NCI-H510A treated with DMSO at 0.1 percent for 48 hours (cell line): Measurements from ENCODE around the gene SRSF7.
"Not testable (repeated sequence)": the region's sequence is repeated elsewhere in the genome, so short reads cannot be mapped to it uniquely, and the experiment has no call there.

ENCODE experiments used
- DNase-seq: peaks from one replicate; lab custom pipeline; 2025; lab: John Stamatoyannopoulos, UW

Gene SRSF7

GRCh38 chr2:38750891-38751595, at the start of gene SRSF7:
Gene SRSF7, minus strand, starts transcription at chr2:38751361. Its CDS starts 105 bp downstream, at chr2:38751256.
- peak; percentile 98 for DNase-seq

GRCh38 chr2:38797953-38798352, 46.8 kb upstream of the SRSF7 start:
- DNase-seq = no peak

DNA sequence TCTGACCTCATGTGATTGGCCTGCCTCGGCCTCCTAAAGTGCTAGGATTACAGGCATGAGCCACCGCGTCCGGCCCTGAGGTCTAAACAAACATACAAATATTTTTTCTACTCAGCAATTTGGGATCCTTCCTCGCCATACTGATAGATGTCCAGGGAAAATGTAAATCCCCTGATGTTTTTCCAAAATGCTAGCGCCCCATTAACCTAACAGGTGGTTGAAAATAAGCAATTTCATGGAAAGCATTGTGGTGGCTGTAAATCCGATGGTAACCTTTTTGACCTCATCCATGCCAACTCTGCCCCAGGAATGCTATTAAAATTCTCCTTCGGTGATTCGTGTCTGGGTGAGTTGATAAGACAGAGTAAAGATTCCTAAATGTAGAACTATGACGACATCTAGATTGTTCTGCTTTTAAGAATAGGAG, 46.1 kb upstream of the SRSF7 start:
- DNase-seq = no peak

DNA sequence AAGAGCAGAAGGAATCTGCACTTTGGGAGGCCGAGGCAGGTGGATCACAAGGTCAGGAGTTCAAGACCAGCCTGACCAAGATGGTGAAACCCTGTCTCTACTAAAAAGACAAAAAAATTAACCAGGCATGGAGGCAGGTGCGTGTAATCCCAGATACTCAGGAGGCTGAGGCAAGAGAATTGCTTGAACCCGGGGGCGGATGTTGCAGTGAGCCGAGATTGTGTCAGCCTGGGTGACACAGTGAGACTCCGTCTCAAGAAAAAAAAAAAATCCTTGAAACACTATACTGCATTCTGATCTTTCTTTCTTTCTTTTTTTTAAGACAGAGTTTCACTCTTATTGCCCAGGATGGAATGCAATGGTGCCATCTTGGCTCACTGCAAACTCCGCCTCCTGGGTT, 43.9 kb upstream of the SRSF7 start:
- not testable (repeated sequence) for DNase-seq

DNA sequence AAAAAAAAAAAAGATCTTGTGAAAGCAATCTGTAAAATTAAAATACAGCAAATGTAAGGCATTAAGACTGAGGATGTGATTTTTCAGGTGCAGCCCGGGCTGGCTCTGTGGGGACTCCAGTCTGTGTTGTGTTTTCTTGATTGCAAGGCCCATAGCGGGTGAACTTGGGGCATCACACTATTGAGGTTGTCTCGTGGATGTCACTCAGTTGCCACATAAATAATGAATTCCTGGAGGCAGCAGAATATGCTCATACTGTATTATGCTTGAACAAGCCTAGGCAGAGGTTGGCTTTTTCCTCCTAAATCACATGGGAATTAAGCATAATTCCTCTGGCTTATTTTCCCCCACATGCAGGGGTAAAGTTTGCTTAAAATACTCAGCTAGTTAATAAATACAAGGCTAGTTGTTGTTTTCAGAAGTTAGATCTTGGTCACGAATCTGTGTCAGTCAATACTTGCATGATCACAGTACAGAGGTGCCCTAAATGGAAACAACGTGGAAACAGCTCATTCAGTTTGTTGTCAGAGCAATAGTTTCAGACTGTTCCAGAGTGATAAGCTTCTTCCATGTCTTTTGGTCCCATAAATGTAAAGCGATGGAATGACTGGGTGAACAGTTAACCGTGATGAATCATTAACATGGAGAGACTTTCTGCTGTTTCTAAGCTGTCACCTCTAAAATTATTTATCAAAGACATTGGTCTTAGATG, 43.2 kb upstream of the SRSF7 start:
- no peak for DNase-seq

DNA sequence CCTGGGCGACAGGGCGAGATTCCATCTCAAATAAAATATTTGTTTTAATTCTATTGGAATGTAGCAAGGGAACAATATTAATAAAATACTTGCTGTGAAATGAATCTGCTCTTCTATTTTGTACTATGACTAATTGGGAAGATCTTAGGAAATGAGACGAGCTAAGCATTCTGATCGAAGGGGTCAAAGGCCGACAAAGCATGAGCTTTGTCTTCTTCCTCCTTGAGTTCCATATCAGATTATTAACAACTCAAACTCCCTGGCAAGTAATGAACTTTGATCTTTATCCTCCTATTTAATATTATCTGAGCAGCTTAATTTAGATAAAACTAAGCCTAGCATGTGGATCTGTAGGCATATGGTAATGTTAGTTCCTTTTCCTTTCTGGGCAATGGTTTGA, 42.4 kb upstream of the SRSF7 start:
- no peak for DNase-seq

- DNase-seq = no peak
Observed at GRCh38 chr2:38792751-38793150, 41.6 kb upstream of the SRSF7 start.

- not testable (repeated sequence) for DNase-seq
Observed at GRCh38 chr2:38792321-38792720, 41.2 kb upstream of the SRSF7 start.

GRCh38 chr2:38791744-38792143, 40.6 kb upstream of the SRSF7 start:
- DNase-seq = no peak

DNA sequence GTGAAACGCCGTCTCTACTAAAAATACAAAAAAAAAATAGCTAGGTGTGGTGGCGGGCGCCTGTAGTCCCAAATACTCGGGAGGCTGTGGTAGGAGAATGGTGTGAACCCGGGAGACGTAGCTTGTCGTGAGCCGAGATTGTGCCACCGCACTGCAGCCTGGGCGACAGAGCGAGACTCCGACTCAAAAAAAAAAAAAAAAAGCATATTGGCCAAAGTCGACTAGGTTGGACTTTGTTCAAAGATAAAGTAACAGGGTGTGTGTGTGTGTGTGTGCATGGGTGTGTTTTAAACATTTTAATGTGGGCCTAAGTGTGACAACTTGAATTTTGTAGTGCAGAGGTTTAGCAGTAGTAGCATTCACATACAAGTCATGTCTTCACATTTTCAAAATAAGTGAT, 38.5 kb upstream of the SRSF7 start:
- DNase-seq = no peak

- DNase-seq = no peak
Observed at GRCh38 chr2:38788306-38788705, 37.1 kb upstream of the SRSF7 start.

- DNase-seq = no peak
Observed at GRCh38 chr2:38783586-38783985, 32.4 kb upstream of the SRSF7 start.

- DNase-seq = no peak
Observed at GRCh38 chr2:38778687-38779082, 27.5 kb upstream of the SRSF7 start.

GRCh38 chr2:38776531-38776930, 25.4 kb upstream of the SRSF7 start:
- DNase-seq = no peak

DNA sequence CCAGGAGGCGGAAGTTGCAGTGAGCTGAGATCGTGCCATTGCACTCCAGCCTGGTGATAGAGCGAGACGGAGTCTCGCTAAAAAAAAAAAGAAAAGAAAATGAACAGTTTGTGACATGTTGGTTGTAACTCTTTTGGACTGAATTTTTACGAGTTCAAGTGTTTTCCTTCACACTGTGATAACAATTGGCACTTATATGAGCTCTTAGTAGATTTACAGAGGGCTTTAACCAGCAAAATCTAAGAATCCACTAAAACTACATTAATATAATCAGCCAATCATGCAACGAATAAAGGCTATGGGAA, 24.7 kb upstream of the SRSF7 start:
- DNase-seq = no peak

DNA sequence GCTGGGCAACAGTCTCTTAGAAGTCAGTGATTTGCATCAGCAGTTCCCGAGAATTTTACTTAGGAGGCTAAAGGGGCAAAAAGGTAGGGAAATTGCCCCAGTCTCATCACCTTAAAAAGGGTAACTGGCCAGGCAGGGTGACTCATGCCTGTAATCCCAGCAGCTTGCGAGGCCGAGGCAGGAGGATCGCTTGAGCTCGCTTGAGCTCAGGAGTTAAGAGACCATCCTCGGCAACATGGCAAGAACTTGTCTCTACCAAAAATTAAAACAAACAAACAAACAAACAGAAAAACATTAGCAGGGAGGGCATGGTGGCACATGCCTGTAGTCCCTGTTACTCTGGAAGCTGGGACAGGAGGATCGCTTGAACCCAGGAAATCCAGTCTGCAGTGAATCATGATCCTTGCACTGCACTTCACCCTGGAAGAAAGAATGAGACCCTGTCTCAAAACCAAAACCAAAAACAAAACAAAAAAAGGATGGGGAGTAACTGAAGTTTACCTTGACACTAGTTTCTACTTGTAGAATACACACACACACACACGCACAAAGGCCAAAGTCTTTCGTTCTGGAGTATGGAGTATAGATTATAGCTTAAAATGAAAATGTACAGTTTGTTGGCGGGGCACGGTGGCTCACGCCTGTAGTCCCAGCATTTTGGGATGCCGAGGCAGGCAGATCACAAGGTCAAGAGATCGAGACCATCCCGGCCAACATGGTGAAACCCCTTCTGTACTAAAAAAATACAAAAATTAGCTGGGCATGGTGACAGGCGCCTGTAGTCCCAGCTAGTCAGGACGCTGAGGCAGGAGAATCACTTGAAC, 24.1 kb upstream of the SRSF7 start:
- DNase-seq = no peak

DNA sequence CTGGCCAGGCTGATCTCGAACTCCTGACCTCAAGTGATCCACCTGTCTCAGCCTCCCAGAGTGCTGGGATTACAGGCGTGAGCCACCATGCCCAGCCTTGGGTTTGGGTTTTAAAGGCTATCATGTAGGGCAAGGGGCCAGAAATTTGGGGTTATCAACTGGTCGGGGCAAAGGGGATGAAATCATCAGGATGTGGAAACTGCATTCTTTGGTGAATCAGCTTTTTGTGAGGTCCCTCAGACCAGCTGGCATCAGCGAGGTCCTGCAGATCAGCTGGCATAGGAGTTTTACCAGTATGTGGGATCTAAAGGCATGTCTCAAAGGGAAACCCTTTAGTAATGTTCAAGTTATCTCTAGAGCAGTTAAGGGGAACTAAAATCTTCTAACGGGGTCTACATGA, 20.5 kb upstream of the SRSF7 start:
- no peak for DNase-seq

GRCh38 chr2:38765551-38765950, 14.4 kb upstream of the SRSF7 start:
- no peak for DNase-seq

GRCh38 chr2:38765149-38765548, 14.0 kb upstream of the SRSF7 start:
- no peak for DNase-seq

DNA sequence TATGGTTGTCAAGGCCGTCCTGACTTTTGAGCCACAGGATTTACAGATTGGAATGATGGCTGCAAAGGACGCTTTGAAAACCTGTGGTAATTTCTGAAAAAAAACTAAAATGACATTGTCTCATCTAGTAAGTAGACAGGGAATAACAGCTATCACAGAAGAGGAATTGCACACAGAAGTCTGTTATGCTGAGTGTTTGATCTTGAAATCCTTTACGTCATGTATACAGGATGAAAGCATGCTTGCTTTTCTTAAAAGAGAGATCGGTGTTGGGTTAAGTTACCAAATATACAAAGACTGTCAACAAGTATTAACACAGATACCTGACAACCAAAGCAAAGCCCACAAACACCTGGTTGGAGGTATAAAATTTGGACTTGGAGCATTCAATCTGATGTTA, 12.6 kb upstream of the SRSF7 start:
- no peak for DNase-seq

DNA sequence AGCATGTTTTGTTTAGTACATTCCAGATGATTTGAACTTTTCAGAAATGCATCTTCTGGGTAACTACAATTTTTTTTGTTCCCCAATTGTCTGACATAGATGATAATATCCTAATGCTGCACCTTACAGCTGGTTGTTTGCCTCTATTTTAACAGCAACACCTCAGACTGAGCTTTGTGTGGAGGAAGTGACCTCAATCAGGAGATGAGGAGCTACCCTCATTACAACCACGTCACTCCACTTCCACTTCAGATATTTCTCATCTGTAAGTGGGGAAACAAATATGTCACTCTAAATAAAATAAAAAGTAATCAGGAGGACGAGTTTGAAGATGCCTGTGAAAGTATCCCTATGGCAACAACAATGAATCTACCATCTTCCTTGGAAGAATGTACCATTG, 12.1 kb upstream of the SRSF7 start:
- DNase-seq = no peak

DNA sequence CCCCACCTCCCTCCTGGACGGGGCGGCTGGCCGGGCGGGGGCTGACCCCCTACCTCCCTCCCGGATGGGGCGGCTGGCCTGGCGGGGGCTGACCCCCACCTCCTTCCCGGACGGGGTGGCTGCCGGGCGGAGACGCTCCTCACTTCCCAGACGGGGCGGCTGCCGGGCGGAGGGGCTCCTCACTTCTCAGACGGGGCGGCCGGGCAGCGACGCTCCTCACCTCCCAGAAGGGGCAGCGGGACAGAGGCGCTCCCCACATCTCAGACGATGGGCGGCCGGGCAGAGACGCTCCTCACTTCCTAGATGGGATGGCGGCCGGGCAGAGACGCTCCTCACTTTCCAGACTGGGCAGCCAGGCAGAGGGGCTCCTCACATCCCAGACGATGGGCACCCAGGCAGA, 4.7 kb upstream of the SRSF7 start:
- DNase-seq = not testable (repeated sequence)

DNA sequence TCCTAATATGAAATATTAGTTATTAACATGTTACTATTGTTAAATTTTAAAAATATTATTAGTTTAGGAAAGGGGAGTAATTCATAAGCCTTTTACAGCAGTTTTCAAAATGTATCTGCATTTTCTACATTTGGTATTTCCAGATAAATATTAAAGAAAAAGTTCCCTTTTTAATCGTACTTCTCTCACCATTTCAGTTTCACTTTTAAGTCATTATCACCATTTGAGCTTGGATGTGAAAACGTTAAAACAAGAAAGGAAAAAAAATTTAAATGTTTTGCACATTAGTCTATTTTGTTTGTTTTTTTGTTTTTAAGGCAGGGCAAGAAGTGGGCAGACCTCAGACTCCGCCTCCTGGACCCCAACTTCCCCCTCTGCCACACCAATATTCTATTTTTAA, 3.3 kb upstream of the SRSF7 start:
- DNase-seq = no peak
